ENCODE measurements around the gene BFAR. TPM values are rescaled to one million over a fixed set of nuclear protein-coding genes. Genes with fewer than 3 reads are reported as not detected.
A peak's percentile ranks its signal among the peaks of the same experiment; 100 is the strongest.

The BFAR gene
- total and polyA plus RNA-seq, 9 of the 15 experiments (the other 6 are each of a cell fraction or from before 2014, with no cell fraction given), result 45.0 to 82.6 (median 60.4) TPM

GRCh38 chr16:14632693-14633569 is at the start of gene BFAR (continued):
- peak; percentile 47; the same call in 1 of the 2 replicates for TF ChIP-seq CREB3L1 (IDR thresholded peaks at IDR 0.05; ENCODE audit: borderline replicate concordance, low read depth)
- TF ChIP-seq RHOXF2B (CRISPR knock-in tag; conservative IDR thresholded peaks at IDR 0.05), result no peak
- no peak for TF ChIP-seq TRIM28 (IDR thresholded peaks at IDR 0.05)
- 0 out of 2 replicates have a peak, but pooled peaks have one; percentile 9 for TF ChIP-seq JUN (IDR thresholded peaks at IDR 0.05; ENCODE audit: borderline replicate concordance, low read depth, low read length)
- no peak for TF ChIP-seq JUN (CRISPR knock-in tag; IDR thresholded peaks at IDR 0.05; ENCODE audit: borderline replicate concordance)
- peak; percentile 17; the same call in 1 of the 2 replicates for TF ChIP-seq NBN (IDR thresholded peaks at IDR 0.05; ENCODE audit: low read depth)
- no peak for TF ChIP-seq PHB2 (IDR thresholded peaks at IDR 0.05; ENCODE audit: low read depth)
- TF ChIP-seq NFIC (IDR thresholded peaks at IDR 0.05), result peak; percentile 51; the same call in 1 of the 2 replicates
- TF ChIP-seq ZNF740 (CRISPR knock-in tag; IDR thresholded peaks at IDR 0.05), result peak; percentile 88; the same call in 1 of the 2 replicates
- TF ChIP-seq ZNF740 (tag; IDR thresholded peaks at IDR 0.05), result peak in 1 of 2 experiments; percentile 80; a peak in 1 of 4 replicates

Measured in K562 (cell line).